H1 (cell line): ENCODE data around the gene TBC1D13. TPM values are rescaled to one million over a fixed set of nuclear protein-coding genes. Genes with fewer than 3 reads are reported as not detected.

Experiments used
- NANOG ChIP-seq: IDR thresholded peaks from 2 replicates; pipeline ENCODE4 v1.6.1; 2011; ENCODE audit warnings: low read length, low read depth, mild to moderate bottlenecking, inconsistent platforms; ENCODE audit not compliant: insufficient read depth, poor library complexity, severe bottlenecking
- SRF ChIP-seq: IDR thresholded peaks from 2 replicates; pipeline ENCODE4 v1.6.1; 2011; ENCODE audit warnings: mild to moderate bottlenecking, low read depth, low read length, moderate library complexity
- polyA plus RNA-seq, 7 experiments: library from polyadenylated mRNA; depleted of rRNA in 3 of 7; stranded (reverse) in 5 of 7; unstranded in 2 of 7; fragments of >200 nt in 5 of 7; fragments of 200-250 nt in 2 of 7; gene quantifications; 1 replicate in 5 of 7; 2 replicates in 1 of 7; 4 replicates in 1 of 7; pipeline versions ENCODE4 v1.2.1 to v1.2.3, GENCODE V29; 2011 to 2013; ENCODE audit warnings: missing spikeins in 2 of 7, mixed read lengths in 2 of 7
- total RNA-seq: library from RNA; stranded (reverse); fragmentation: NEBNext Ultra II Directional; extraction: Animal tissue kit (Norgen Biotek cat#: 25700); gene quantifications from 2 replicates; pipeline ENCODE4 v1.2.1, GENCODE V29; 2021
- TF ChIP-seq, protein P1 (sequence below), 3 experiments: IDR thresholded peaks; 1 replicate in 2 of 3; 2 replicates in 1 of 3; pipeline versions ENCODE4 v1.5.1 to v1.6.1; 2011; ENCODE audit warnings: low read length in 3 of 3, mild to moderate bottlenecking in 3 of 3, inconsistent platforms in 2 of 3, low read depth in 1 of 3, moderate library complexity in 1 of 3; ENCODE audit not compliant: insufficient read depth in 1 of 3; ENCODE audit errors: control extremely low read depth in 1 of 3

Gene TBC1D13
- total and polyA plus RNA-seq, 2 of the 8 experiments (the other 6 are each of a cell fraction or from before 2014, with no cell fraction given) = 21.3 to 24.7 TPM

DNA sequence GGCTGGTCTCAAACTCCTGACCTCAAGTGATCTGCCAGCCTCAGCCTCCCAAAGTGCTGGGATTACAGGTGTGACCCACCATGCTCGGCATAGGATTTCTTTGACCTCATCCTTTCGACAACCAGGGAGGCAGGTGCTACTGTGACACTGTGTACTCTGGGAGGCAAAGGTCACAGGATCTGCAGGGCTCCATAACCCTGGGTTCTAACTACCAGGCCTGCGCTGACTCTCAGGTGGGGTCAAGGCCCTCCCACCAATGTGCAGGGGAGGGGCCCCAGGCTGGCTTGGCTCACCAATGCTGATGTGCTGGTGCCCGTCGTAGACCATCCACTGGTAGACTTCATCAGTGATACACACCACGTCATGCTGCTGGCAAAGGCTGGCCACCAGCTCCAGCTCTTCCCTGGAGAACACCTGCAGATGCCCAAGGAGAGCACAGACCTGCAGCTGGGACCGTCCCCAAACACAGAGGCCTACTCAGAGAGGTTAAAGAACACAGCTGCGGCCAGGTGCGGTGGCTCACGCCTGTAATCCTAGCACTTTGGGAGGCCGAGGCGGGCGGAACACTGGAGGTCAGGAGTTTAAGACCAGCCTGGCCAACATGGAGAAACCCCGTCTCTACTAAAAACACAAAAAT lies 49.6 kb downstream of the TBC1D13 start (continued):
- TF ChIP-seq, protein P1, sequence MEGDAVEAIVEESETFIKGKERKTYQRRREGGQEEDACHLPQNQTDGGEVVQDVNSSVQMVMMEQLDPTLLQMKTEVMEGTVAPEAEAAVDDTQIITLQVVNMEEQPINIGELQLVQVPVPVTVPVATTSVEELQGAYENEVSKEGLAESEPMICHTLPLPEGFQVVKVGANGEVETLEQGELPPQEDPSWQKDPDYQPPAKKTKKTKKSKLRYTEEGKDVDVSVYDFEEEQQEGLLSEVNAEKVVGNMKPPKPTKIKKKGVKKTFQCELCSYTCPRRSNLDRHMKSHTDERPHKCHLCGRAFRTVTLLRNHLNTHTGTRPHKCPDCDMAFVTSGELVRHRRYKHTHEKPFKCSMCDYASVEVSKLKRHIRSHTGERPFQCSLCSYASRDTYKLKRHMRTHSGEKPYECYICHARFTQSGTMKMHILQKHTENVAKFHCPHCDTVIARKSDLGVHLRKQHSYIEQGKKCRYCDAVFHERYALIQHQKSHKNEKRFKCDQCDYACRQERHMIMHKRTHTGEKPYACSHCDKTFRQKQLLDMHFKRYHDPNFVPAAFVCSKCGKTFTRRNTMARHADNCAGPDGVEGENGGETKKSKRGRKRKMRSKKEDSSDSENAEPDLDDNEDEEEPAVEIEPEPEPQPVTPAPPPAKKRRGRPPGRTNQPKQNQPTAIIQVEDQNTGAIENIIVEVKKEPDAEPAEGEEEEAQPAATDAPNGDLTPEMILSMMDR (IDR thresholded peaks at IDR 0.05; ENCODE audit: control extremely low read depth in 1 of 3, insufficient read depth in 1 of 3, low read depth in 1 of 3, low read length in 3 of 3) = no peak
- TF ChIP-seq SRF (no peak), NANOG (no peak)
